ENCODE data around the gene NCAM2.
"Not testable (repeated sequence)": the region's sequence is repeated elsewhere in the genome, so short reads cannot be mapped to it uniquely, and the experiment has no call there.

Gene NCAM2

DNA sequence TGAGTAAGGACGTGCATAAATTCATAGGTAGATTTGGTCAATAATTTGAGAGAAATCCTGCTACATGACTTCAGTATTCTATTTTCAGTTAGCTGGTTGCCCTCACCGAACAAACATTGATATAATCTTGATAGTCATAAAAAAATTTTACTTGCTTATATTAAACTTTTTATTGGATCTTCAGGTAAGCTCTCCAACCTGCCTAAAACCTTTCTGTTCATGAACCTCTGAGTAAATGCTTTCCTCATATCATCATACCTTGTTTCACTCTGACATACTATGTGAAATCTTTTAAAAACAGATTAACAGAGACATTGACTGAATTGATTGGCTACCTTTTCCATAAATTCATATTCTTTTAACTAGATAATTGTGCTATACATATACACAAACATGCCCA is 299.0 kb downstream of the NCAM2 start:
- no peak for DNase-seq (ENCODE audit: low read depth in 2 of 3, low spot score in 2 of 3)

DNA sequence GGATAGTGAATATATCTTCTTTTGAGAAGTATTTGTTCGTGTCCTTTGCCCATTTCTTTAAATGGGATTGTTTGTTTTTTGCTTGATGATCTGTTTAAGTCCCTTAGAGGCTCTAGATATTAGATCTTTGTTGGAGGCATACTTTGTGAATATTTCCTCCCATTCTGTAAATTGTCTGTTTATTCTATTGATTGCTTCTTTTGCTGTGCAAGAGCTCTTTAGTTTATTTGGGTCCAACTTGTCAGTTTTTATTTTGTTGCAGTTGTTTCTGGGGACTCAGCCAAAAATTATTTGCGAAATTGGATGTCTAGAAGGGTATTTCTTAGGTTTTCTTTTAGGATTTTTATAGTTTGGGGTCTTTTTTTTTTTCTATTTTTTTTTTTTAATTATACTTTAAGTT is 302.8 kb downstream of the NCAM2 start:
- DNase-seq (ENCODE audit: low read depth in 2 of 3, low spot score in 2 of 3) = no peak

DNA sequence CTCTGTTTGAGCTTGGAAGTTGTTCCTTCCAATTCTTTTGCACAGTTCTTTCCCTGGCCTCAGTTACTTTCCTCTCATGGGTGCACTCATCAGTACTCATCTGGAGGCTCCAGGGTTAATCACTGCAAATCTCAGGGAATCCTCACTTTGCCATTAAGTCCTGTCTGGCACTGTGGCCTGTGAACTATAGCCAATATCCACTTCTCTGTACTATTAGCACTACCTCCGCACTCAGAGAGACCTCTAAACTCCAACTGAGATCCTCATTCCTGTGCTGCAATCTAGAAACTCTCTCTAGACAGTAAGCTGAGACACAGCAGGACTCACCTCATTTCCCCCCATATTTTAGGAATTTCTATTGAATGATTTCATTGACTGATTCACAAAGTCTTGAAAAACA is 311.3 kb downstream of the NCAM2 start:
- DNase-seq (ENCODE audit: low read depth in 2 of 3, low spot score in 2 of 3) = no peak

DNA sequence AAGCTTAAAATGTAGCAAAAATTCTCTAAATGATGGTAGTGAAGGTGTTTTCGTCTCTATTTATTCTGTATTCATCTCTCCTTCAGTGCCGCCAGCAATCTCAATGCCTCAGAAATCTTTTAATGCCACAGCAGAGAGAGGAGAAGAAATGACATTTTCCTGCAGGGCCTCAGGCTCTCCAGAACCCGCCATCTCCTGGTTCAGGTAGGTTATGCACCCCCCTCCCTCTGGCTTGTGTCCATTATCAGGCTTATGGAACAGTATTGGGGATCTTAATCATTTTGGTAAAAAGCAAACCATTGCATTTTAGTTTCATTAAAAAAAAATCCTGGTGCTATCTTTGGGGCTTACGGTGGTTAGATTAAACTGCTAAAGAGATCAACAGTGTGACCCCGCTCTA is 326.1 kb downstream of the NCAM2 start:
- no peak for DNase-seq (ENCODE audit: low read depth in 2 of 3, low spot score in 2 of 3)

DNA sequence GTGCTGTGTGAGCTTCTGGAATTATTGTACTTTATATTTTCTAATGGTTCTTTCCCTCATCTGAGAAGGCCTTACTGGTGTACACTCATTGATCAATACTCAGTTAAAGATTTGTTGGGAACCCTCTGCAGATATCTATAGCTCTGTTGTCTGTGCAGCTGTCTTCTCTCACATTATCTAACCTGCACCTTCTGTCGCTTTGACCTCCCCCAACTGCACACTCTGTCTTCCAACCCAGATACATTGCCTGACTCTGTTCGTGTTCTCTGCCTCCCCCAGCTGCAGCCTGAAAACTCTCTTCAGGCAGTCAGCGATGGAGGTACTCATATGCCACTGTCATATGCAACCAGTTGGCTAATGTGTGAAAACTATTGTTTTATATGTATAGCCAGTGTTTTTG is 334.3 kb downstream of the NCAM2 start:
- DNase-seq (ENCODE audit: low read depth in 2 of 3, low spot score in 2 of 3) = no peak

- no peak for DNase-seq (ENCODE audit: low read depth in 2 of 3, low spot score in 2 of 3)
These were observed 342.8 kb downstream of the NCAM2 start for GRCh38 chr21:21341041-21341440.

DNA sequence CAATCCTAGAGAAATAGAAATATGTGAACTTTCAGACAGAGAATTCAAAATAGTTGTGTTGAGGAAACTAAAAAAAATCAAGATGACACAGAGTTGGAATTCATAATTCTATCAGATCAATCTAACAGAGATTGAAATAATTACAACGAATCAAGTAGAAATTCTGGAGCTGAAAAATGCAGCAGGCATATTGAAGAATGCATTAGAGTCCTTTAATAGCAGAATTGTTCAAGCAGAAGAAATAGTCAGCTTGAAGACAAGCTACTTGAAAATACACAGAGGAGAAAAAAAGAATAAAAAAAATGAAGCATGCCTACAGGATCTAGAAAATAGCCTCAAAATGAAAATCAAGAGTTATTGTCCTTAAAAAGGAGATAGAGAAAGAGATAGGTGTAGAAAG is 347.1 kb downstream of the NCAM2 start:
- no peak for DNase-seq (ENCODE audit: low read depth in 2 of 3, low spot score in 2 of 3)

GRCh38 chr21:21345872-21346271 is 347.7 kb downstream of the NCAM2 start:
- no peak for DNase-seq (ENCODE audit: low read depth in 2 of 3, low spot score in 2 of 3)

GRCh38 chr21:21366277-21366676 is 368.1 kb downstream of the NCAM2 start:
- no peak for DNase-seq (ENCODE audit: low read depth in 2 of 3, low spot score in 2 of 3)

DNA sequence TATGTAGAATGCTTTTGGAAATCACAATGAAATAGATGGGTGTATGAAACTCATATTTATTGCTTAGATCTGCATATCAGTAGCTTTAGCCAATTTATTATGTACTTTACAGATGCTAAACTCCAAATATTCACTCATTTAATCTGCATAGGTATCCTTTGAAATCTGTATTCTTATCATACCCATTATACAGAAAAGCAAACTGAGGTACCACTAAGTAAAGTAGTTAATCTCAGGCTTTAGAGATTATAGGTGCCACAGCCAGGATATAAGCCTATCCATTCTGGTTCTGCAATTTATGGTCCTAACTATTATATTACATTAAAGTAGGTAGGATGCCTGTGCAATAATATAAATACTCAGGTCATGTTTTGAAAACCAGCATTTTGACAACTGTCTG is 369.4 kb downstream of the NCAM2 start:
- no peak for DNase-seq (ENCODE audit: low read depth in 2 of 3, low spot score in 2 of 3)

DNA sequence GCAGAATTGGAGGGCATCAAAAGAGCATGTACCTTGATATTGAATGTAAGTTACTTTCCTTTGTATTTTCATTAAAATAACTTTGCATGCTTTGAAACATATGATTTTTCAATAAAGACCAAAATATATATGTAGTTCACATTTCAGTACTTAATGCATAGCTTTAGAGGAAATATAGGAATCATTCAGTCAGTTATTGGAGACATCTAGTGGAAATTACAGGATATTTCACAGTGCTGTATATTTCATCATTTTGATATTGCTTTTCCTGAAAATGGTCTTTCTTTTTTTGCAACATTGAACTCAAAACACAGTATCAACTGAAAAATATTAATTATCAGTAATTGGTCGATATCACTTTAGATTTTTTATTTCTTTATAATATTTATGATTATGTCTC is 375.8 kb downstream of the NCAM2 start:
- DNase-seq (ENCODE audit: low read depth in 2 of 3, low spot score in 2 of 3) = no peak

GRCh38 chr21:21383126-21383525 is 384.9 kb downstream of the NCAM2 start:
- DNase-seq (ENCODE audit: low read depth in 2 of 3, low spot score in 2 of 3) = no peak

DNA sequence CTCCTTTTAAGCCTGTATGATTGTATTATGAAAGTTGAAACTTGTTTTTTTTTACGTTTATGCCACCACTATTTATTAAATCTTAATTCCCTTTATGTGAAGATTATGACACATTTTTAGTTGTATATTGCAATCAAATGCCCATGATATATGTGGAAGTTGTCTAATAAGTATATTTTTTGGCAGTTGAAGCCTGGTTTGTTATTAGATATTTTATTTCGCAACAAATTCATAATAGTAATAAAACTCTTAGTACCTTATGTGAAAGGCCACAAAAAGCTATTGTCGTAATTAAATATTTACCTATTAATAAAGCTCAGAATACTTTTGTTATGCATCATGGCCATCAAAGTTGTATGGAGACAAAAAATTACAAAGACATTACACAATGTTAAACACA is 386.8 kb downstream of the NCAM2 start:
- no peak for DNase-seq (ENCODE audit: low read depth in 2 of 3, low spot score in 2 of 3)

DNA sequence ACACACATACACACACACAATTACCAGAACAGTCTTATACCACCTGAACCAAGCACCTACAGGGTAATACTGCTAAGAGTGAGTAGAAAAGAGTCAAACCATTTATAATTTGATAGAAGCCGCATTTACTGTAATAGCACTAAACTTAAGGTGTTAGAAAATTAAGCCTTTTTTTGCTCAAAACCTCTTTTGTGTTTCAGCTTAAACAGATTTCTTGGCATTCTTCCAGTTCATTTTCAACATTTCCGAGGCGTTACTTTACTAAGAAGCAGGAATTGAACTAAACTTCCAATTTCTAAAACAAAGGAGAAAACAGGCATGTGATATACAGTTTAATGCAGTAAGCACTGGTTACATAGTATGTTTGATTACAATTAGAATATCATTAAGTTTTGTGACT is 387.2 kb downstream of the NCAM2 start:
- DNase-seq (ENCODE audit: low read depth in 2 of 3, low spot score in 2 of 3) = no peak

- DNase-seq (ENCODE audit: low read depth in 2 of 3, low spot score in 2 of 3) = no peak
These were observed 389.7 kb downstream of the NCAM2 start for GRCh38 chr21:21387916-21388315.

- DNase-seq (ENCODE audit: low read depth in 2 of 3, low spot score in 2 of 3) = no peak
These were observed 395.9 kb downstream of the NCAM2 start for GRCh38 chr21:21394064-21394463.

DNA sequence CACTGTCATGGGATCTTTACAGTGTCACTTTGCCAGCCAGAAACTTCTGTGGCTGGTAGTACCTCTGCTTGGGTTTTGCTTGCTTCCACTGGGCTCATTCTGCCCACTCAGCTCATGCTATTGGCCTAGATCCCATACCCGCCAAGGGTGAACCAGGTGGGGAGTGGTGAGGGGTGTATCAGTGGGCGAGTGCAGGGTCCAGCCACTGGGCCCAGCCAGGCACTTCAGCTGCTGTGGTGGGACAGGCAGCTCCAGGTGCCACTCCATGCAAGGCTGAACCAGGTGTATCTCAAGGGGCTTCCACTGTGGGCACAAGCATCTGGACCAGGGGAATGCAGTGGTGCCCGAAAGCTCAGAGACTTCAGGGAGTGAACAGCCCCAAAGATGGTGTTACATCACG is 398.2 kb downstream of the NCAM2 start:
- DNase-seq (ENCODE audit: low read depth in 2 of 3, low spot score in 2 of 3) = no peak

GRCh38 chr21:21397464-21397863 is 399.3 kb downstream of the NCAM2 start:
- DNase-seq (ENCODE audit: low read depth in 2 of 3, low spot score in 2 of 3) = no peak

DNA sequence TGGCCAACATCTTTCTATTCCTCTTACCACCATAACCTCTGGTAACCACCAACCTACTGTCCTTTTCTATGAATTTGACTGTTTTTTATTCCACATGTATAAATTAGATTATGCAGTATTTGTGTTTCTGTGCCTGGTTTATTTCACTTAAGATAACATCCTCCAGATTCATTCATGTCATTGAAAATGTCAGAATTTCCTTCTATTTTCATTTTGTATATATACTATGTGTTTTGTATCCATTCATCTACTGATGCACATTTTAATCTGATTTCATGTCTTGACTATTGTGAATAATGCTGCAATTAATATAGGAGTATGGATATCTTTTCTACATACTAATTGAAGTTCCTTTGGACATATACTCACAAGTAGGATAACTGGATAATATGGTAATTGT is 403.2 kb downstream of the NCAM2 start:
- DNase-seq (ENCODE audit: low read depth in 2 of 3, low spot score in 2 of 3) = no peak

DNA sequence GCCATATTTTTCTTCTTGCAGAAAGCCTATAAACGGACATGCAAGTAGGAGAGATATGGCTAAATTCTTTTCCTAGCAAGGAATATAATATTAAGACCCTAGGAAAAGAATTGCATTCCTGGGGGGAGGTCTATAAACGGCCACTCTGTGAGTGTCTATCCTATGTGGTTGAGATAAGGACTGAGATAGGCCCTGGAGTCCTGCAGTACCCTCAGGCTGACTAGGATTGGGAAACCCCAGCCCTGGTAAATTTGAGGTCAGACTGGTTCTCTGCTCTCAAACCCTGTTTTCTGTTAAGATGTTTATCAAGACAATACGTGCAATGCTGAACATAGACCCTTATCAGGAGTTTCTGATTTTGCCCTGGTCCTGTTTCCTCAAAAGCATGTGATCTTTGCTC is 404.0 kb downstream of the NCAM2 start:
- DNase-seq (ENCODE audit: low read depth in 2 of 3, low spot score in 2 of 3) = not testable (repeated sequence)

GRCh38 chr21:21404261-21404660 is 406.1 kb downstream of the NCAM2 start:
- DNase-seq (ENCODE audit: low read depth in 2 of 3, low spot score in 2 of 3) = not testable (repeated sequence)

DNA sequence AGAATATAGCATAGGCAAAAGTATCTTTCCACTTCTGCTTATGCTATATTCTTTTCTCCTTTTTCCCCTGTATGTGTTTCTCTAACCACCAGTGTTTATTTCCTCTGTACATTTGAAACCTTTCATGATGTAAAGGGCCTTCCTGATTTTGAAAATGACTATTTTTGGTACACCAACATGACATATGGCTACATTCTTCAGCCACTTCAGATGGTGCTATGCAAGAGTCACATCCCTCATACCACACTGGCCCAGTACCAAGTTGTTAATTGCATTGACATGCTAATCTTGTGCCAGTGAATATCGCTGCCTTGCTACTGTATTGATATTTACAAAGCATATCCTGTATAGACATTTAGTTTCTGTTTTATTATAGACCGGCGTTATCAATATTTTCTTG is 408.7 kb downstream of the NCAM2 start:
- no peak for DNase-seq (ENCODE audit: low read depth in 2 of 3, low spot score in 2 of 3)

DNA sequence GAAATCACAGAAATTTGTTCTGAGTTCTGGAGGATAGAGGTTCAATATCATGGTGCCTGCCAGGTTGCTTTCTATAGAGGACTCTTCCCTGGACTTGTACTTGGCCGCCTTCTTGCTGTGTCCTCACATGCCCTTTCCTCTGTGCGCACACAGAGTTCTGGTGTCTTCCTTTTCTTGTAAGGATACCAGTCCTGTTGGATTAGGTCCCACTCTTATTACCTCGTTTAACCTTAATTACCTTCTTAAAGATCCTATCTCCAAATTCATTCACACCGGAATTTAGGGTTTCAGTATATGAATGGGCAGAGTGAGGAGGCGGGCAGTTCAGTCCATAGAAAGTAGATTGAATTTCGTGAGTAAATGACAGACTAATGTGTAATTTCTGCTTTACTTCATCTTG is 413.9 kb downstream of the NCAM2 start:
- no peak for DNase-seq (ENCODE audit: low read depth in 2 of 3, low spot score in 2 of 3)

- DNase-seq (ENCODE audit: low read depth in 2 of 3, low spot score in 2 of 3) = no peak
These were observed 417.5 kb downstream of the NCAM2 start for GRCh38 chr21:21415741-21416140.

All from activated CD8-positive, alpha-beta memory T cell treated with anti-CD3 and anti-CD28 coated beads for 48 hours (primary cell).